ENCODE measurements around the gene SUGP2. TPM values are rescaled to one million over a fixed set of nuclear protein-coding genes. Genes with fewer than 3 reads are reported as not detected.
A peak's percentile ranks its signal among the peaks of the same experiment; 100 is the strongest.

Gene SUGP2
- total and polyA plus RNA-seq, 9 of the 15 experiments (the other 6 are each of a cell fraction or from before 2014, with no cell fraction given), result 13.1 to 101 (median 63.1) TPM

DNA sequence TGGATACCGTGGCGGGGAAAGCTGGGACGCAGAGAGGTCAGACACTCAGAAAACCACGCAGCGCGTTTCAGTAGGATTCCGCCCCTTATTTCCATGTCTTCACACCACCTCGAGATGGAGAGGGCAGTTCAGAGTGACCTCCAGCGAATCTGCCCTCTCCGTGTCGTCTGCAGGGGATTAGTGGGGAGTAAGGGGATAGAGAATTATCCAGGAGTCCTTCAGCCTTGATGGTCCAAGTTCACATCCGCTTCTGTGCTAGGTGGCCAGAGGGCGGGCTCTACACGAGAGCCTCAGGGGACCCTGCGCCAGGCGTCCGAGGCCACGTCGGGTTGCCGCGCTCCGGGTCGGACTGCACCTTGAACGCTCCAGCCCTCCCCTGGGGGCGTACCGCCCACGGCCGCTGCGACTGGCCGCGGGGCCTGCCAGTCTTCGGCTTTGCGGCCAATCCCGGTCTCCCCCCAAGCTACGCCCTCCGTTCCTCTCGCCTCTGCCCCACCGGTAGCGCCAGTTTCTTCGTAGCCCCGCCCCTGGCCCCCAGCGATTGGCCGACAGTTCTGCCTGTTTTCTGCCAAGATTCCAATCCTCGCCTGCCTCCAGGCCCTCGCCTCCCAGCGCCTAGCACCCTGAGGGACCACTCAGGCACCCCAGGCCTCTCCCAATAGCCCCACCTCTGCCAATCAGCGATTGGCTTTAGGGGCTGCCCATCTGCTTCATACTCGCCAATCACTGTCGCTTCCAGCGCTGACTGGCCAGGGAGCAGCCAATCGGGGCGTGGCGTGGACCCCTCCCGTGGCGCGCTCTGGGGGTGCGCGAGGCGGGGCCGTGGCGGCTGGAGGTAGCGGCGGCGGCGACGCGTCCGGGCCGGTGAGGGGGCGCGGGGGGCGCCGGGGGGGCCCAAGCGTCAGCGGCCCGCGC, 30.1 kb upstream of the SUGP2 start, which contains the start of gene SLC25A42 (continued):
- TF ChIP-seq ZNF707 (CRISPR knock-in tag; conservative IDR thresholded peaks at IDR 0.05) (no peak), RBM34 (IDR thresholded peaks at IDR 0.05; ENCODE audit: borderline replicate concordance, insufficient read depth, low read length) (no peak), ZNF75A (CRISPR knock-in tag; IDR thresholded peaks at IDR 0.05) (no peak), ZFP30 (CRISPR knock-in tag; IDR thresholded peaks at IDR 0.05; ENCODE audit: borderline replicate concordance) (no peak), SMARCA5 (IDR thresholded peaks at IDR 0.05) (no peak), U2AF1 (optimal IDR thresholded peaks at IDR 0.05; ENCODE audit: low read depth, low read length) (no peak), RBM22 (IDR thresholded peaks at IDR 0.05; ENCODE audit: low read depth, low read length, poor library complexity, severe bottlenecking) (no peak)
- TF ChIP-seq, protein P1, sequence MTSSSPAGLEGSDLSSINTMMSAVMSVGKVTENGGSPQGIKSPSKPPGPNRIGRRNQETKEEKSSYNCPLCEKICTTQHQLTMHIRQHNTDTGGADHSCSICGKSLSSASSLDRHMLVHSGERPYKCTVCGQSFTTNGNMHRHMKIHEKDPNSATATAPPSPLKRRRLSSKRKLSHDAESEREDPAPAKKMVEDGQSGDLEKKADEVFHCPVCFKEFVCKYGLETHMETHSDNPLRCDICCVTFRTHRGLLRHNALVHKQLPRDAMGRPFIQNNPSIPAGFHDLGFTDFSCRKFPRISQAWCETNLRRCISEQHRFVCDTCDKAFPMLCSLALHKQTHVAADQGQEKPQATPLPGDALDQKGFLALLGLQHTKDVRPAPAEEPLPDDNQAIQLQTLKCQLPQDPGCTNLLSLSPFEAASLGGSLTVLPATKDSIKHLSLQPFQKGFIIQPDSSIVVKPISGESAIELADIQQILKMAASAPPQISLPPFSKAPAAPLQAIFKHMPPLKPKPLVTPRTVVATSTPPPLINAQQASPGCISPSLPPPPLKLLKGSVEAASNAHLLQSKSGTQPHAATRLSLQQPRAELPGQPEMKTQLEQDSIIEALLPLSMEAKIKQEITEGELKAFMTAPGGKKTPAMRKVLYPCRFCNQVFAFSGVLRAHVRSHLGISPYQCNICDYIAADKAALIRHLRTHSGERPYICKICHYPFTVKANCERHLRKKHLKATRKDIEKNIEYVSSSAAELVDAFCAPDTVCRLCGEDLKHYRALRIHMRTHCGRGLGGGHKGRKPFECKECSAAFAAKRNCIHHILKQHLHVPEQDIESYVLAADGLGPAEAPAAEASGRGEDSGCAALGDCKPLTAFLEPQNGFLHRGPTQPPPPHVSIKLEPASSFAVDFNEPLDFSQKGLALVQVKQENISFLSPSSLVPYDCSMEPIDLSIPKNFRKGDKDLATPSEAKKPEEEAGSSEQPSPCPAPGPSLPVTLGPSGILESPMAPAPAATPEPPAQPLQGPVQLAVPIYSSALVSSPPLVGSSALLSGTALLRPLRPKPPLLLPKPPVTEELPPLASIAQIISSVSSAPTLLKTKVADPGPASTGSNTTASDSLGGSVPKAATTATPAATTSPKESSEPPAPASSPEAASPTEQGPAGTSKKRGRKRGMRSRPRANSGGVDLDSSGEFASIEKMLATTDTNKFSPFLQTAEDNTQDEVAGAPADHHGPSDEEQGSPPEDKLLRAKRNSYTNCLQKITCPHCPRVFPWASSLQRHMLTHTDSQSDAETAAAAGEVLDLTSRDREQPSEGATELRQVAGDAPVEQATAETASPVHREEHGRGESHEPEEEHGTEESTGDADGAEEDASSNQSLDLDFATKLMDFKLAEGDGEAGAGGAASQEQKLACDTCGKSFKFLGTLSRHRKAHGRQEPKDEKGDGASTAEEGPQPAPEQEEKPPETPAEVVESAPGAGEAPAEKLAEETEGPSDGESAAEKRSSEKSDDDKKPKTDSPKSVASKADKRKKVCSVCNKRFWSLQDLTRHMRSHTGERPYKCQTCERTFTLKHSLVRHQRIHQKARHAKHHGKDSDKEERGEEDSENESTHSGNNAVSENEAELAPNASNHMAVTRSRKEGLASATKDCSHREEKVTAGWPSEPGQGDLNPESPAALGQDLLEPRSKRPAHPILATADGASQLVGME (CRISPR knock-in tag; IDR thresholded peaks at IDR 0.05), result 0 out of 2 replicates have a peak, but pooled peaks have one; percentile 54

Measured in K562 (cell line).